GM19395 (cell line): Measurements from ENCODE around the gene DCAF10.
"Not testable (repeated sequence)": the region's sequence is repeated elsewhere in the genome, so short reads cannot be mapped to it uniquely, and the experiment has no call there.

Experiments
- ATAC-seq: cut with Tn5 transposase; IDR thresholded peaks from one replicate; pipeline ENCODE4 v1.9.1; 2021; ENCODE audit warnings: mild to moderate bottlenecking, moderate library complexity; ENCODE audit not compliant: unreplicated experiment

DCAF10 gene

DNA sequence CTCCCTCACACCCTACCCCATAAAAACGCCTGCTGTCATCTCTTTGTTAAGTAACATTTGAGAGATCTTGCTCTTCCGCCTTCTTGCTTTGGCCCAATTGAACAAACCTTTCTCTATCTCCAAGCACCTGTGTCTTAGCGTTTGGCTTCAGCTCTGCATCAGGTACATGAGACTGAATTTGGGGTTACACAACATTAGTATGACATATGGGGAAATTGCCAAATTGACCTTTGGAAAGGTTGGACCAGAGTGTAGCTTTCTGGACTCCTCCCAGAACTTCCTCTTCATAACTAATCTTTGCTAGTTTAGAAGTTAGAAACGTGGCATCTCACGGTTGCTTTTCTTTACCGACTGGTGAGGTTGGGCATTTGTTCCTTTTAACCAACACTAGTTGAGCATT, 12.3 kb upstream of the DCAF10 start:
- no peak for ATAC-seq

DNA sequence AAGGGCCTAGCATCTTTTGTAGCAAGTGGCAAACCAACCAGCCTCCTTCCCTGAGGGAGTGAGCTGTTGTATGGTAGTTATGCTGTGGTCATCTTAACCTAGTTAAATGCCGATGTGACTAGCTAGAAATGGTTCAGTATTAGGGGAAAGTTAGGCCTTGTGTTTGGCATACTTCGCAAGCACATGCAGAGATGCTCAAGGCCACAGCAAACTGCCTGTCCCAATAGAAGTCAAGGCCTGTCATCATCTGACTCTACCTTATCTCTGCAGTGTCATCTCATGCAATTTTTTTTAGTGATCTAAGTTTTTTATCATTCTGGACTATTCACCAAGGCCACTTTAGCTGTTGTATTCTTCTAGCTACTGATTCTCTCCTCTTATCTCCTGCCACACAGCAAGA, 10.5 kb upstream of the DCAF10 start:
- ATAC-seq, result no peak

DNA sequence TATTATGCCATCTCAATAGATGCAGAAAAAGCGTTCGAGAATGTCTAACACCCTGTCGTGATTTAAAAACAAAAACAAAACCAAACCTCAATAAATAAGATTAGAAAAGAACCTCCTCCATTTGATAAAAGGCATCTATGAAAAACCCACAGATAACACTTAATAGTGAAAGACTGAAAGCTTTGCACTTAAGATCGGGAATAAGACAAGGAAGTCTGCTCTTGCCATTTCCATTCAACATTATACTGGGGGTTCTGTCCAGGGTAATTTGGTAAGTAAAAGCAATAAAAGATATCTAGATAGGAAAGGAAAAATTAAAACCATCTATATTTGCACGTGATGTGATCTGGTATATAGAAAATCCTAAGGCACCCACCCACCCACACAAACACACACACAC, 8.5 kb upstream of the DCAF10 start:
- no peak for ATAC-seq

DNA sequence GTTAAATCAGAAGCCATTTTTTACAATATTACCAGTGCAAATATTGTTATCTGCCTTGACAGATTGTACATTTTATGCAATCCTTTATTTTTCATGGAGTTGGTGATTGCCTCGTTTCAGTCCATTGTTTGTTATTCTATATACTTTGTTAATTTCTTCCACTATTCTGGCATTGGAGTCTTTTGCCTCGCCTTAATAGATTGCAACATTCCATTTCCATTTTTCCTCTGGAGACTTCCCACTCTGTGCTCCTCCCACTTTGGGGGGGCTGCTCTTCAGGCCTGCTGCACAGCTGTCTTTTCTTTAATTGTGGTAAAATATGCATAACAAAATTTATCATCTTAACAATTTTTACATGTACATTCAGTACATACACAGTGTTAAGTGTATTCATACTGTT, 4.4 kb upstream of the DCAF10 start:
- ATAC-seq, result no peak

DNA sequence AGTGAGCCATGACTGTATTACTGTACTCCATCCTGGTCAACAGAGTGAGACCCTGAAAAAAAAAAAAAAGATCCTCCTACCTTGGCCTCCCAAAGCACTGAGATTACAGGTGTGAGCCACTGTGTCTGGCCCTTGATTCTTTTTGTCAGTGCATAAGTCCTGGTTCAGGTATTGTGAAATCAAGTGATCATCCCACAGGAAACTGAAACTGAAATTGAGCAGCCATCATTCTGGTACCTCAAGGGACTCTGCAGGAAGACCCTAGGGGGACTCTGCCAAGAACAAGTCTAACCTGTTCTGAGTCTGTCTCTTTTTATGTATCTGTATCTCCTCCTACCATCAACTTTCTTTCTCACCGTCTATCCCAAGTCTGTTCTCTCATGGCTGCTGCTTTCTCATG, 1.9 kb upstream of the DCAF10 start:
- no peak for ATAC-seq

DNA sequence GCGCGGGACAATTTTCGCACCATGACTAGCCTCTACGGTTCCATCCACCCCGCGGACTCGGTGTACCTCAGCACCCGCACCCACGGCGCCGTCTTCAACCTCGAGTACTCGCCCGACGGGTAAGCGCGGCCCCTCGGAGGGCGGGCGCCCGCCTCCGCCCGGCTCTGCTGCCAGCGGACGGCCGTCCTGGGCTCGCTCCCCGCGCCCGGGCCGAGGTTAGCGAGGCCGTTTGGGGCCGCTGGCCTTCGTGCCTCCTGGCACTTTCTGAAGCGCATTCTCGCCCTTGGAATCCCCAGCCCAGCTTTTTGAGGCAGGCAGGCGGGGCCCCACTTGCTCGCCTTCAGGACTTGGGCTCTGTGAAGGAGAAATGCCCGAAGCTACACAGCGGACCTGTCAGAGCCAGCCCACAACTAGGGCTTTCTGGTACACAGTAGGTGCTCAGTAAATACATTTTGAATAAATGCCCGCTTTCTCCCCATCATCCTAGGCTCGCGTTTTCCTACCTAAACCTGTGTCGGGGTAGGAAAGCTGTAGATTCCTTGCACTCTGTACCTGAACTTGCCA, 772 bp downstream of the DCAF10 start:
- ATAC-seq, result peak; percentile 53

DNA sequence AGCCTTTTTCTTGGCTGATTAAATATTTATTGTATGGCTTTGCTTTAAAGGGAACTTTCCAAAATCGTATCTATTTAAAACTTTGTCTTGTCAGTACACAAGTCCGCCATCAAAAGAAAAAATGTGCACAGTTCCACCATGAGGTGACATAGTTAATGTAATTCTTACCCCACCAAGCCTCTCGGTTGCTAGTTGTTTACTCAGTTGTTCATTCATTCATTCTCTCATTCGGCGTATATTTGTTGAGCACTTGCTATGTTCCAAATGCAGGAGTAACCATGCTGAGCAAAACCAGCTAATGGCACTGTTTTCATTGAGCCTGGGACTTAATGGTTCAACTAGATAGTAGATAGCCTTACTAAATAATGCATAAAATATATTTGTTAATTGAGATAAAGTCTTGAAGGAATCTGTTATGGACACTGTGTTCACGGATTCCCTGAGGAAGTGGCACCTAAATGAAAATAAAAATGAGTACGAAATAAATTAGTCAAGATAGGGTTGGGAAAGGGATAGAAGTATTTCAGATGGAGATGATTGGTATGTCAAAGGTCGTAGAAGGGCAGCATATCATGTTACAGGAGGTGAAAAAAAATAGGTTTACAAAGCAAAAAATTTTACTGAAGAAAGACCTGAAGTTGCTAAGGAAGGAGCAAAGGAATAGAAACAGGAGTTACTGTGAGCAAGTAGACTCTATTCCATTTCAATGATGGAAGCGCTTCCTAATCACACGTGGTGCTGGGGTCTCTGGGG, 1.5 kb downstream of the DCAF10 start:
- no peak for ATAC-seq

DNA sequence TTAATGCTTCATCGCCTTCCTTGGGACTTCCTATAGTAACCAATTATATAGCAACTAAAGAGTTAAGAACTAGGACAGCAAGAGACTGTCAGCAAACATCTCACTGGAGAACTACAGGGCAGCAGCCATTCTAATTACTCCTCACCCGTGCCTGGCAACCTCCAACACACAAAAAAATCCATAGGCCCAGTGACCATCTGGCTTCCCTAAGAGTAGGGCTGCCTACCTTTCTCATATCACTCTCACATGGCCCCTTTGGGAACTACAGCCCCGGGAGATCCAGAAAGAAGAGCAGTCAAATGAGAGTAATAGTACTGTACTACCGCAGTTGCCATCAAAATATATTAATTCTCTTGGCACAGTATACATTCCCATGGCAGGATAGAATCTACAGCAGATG, 5.7 kb downstream of the DCAF10 start:
- no peak for ATAC-seq

DNA sequence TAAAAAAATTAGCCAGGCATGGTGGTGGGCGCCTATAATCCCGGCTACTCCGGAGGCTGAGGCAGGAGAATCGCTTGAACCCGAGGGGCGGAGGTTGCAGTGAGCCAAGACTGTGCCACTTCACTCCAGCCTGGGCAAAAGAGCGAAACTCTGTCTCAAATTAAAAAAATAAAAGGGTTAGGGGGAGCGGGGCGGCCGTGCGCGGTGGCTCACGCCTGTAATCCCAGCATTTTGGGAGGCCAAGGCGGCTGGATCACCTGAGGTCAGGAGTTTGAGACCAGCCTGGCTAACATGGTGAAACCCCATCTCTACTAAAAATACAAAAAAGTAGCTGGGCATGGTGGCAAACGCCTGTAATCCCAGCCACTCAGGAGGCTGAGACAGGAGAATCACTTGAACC, 9.1 kb downstream of the DCAF10 start:
- not testable (repeated sequence) for ATAC-seq

DNA sequence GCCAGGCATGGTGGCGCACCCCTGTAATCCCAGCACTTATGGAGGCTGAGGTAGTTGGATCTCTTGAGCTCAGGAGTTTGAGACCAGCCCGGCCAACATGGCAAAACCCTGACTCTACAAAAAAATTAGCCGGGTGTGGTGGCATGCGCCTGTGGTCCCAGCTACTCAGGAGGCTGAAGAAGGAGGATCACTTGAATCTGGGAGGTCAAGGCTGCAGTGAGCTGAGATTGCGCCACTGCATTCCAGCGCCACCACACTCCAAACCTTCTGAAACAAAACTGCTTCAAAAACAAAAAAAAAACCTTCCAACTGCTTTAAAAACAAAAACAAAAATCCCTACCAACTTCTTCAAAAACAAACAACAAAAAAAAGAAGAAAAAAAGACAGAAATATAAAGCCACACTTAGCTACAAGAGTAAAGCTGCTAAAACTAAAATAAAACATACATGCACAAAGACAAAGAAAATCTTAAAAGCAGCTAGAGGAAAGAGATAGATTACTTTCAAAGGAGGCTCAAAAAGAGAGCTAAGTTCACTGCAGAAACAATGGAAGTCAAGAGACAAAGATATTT, 11.4 kb downstream of the DCAF10 start:
- no peak for ATAC-seq

DNA sequence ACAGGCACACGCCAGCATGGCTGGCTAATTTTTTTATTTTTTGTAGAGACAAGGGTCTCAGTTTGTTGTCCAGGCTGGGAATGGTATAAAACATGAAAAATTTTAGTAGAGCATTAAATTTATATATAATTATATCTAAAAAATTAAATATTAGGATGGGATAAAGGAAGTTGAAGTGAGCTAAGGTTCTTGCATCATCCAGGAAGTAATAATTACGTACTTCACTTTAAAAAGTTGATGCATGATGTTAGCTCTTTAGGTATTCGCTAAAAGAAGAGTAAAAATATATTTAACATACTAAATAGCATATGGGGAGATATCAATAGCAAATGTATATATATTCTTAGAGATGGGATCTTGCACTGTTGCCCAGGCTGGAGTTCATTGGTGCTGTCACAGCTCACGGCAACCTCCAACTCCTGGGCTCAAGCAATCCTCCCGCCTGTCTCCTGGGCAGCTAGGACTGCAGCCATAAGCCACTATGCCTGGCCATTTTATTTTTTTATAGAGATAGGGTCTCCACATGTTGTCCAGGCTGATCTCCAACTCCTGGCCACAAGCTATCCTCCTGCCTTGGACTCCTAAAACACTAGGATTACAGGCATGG, 12.3 kb downstream of the DCAF10 start:
- no peak for ATAC-seq

DNA sequence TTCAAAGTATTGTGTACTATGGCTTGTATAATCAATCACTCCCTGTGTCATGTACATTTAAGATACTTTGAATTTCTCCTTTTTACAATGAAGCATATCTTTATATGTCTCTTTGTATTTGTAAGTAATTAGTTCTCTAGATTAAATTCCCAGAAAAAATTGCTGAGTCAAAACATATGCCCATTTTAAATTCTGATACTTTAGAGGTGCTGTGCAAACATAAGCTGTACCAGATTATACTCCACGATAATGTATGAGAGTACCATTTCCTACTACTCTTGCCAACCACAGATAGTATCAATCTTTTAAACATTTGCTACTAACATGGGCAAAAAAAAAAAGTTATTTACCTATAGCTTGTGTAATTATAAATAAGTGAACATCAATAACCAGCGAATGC, 18.3 kb downstream of the DCAF10 start:
- ATAC-seq, result no peak

DNA sequence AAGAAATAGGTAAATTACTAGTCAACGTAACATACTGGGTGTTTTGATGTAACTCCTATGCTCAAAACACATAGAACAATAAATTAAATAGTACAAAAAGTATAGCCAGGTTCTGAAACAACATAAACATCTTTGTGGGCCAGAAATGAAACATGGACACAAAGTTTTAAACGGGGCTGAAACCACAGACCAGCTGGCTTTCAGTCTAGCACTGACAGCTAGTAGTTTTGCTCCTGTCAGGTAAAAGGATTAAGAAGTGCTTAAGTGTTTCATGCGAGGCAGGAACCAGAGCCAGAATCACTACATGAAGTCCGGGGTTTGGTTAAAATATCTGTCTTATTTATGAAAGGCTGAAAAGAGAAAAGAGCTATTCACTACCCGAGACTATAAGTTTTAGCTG, 19.5 kb downstream of the DCAF10 start:
- no peak for ATAC-seq

DNA sequence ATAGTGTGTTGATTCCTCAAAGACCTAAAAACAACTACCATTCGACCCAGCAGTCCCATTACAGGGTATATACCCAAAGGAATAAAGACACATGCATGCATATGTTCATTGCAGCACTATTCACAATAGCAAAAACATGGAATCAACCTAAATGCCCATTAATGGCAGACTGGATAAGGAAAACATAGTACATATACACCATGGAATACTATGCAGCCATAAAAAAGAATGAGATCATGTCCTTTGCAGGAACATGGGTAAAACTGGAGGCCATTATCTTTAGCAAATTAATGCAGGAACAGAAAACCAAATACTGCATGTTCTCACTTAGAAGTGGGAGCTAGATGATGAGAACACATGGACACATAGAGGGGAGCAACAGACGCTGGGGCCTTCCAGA, 24.6 kb downstream of the DCAF10 start:
- ATAC-seq, result not testable (repeated sequence)

DNA sequence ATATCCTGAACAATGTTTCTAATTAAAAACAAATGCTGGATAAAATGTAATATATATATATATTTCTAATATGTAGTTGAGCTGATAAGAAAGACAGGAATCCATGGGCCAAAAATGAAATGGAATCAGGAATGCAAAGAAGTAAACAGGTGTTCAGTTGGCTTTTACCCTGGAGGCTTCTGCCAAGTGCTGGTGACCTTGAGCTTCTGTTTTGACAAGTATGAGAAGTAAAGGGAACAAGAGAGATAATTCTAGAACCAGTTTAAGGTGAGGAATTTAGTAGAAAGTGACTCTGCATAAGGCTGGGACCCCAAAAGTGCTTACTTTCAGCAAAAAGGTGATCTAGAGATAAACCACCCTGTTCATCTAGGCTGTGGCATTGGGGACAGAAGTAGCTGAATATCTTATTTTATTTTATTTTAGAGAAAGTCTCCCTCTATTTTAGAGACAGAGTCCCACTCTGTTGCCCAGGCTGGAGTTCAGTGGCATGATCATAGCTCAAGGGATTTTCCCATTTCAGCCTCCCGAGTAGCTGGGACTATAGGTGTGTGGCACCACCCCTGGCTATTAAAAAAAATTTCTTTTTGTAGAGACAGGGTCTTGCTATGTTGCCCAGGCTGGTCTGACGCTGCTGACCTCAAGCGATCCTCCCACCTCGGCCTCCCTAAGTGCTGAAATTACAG, 27.0 kb downstream of the DCAF10 start:
- no peak for ATAC-seq

DNA sequence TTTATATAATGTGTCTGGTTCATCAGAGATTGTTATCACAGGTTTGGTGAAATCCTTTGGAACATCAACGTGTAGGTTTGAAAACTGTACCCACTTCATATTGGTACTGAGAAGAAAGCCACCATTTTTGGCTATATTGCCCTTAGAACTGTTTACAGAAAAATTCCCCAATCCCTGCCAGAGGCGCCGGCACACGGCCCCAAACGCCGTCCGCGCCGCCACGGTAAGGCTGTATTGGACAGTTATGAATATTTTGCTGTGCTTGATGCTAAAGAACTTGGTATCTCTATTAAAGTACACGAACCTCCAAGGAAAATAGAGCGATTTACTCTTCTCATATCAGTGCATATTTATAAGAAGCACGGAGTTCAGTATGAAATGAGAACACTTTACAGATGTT, 35.2 kb downstream of the DCAF10 start:
- ATAC-seq, result no peak

DNA sequence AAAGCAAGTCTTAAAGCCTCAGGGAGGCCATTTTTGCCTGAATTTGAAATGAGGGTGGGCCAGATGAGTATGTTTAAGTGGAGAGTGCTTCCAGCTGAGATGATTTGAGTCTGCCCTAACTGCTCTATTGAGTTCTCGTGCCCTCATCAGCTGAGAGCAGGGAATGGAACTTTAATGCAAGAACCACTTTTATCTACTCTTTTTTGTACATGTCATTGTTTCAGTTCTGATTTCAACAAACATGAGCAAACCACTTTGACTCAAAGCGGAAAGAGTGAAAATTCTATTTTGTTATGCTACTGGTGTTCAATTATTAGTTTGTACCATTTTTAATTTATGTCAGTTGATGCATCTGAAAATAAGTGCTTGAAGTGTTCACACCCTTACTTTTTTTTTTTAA, 35.8 kb downstream of the DCAF10 start:
- peak; percentile 91 for ATAC-seq

DNA sequence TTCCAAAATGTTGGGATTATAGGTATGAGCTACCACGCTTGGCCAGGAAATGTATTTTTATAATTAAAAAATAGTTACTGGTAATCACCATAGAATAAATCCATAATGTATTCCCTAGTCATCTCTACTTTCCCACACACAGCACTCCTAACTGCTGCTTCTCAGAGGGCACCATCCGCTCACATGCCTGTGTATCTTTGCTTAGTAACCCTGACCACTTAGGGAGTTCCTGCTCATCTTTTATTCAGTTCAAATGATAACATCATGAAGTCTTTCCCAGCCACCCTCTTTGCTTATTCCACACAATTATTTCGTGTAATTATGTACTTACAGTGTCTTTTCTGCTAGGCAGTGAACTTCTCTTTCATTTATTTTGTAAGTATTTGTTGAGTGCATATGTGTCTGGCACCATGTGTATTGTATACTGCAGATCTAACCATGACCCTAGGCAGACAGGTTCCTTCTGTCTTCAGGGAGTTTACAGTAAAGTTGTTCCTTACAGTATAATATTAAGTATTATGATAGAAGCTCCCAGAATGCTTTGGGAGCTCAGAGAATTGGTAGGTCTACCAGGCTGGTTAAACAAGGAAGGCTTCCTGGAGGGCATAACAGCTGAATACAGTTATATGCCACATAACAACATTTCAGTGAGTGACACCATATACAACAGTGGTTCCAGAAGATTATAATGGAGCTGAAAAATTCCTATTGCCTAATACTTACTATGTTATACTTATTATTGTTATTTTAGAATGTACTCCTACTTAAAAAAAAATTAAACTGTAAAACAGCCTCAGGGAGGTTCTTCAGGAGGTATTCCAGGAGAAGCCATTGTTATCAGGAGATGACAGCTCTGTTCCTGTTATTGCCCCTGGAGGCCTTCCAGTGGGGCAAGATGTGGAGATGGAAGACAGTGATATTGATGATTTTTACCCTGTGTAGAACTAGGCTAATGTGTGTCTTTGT, 39.2 kb downstream of the DCAF10 start:
- ATAC-seq, result no peak

DNA sequence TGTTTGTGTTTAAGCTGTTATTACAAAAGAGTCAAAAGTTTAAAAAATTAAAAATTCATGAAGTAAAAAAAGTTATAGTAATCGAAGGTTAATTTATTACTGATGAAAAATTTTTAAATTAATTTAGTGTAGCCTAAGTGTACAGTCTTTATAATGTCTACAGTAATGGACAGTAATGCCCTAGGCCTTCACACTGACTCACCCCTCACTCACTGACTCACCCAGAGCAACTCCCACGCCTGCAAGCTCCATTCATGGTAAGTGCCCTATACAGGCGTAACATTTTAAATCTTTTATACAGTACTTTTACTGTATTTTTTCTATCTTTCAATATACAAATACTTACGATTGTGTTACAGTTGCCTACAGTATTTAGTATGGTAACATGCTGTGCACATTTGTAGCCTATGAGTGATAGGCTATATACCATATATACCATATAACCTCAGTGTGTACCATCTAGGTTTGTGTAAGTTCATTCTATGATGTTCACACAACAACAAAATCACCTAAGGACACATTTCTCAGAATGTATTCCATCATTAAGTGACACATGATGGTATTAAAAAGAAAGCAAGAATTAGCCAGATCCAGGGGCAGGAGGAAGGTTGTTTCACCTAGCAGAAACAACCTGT, 40.1 kb downstream of the DCAF10 start:
- ATAC-seq, result no peak

DNA sequence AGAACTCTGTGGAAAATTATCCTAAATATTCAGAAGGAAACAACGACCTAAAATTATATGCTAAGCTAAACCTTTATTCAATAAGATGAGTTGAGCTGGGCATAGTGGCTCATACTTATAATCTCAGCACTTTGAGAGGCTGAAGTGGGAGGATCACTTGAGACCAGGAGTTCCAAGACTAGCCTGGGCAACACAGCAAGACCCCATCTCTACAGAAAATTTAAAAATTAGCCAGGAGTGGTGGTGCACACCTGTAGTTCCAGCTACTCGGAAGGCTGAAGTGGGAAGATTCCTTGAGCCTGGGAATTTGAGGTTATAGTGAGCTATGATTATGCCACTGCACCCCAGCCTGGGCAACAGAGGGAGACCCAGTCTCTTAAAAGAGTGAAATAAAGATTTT, 51.6 kb downstream of the DCAF10 start:
- ATAC-seq, result no peak
